HG03469 (cell line): ENCODE data around the gene CT45A9.
"Not testable (repeated sequence)": the region's sequence is repeated elsewhere in the genome, so short reads cannot be mapped to it uniquely, and the experiment has no call there.

Experiments
- ATAC-seq: cut with Tn5 transposase; IDR thresholded peaks from one replicate; pipeline ENCODE4 v1.9.1; 2021; ENCODE audit warnings: mild to moderate bottlenecking, moderate library complexity, moderate number of reproducible peaks; ENCODE audit not compliant: unreplicated experiment

The CT45A9 gene, protein sequence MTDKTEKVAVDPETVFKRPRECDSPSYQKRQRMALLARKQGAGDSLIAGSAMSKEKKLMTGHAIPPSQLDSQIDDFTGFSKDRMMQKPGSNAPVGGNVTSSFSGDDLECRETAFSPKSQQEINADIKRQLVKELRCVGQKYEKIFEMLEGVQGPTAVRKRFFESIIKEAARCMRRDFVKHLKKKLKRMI

DNA sequence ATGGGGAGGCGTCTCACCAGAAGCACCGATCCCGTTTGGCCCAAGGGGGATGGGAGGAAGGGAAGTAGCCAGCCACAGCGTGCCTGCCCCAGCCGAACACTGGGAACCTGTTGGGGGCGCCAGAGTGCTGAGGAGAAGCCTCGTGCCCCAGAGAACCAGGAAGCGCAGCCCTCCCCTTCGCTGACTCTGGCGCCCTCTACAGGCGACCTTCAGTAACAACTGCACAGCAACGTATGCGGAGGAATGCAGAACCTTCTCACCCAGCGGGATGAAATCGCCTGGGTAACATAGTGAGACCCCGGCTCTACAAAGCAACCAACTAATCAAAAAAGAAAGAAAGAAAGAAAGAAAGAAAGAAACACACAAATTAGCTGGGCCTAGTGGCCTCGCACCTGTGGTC is at the start of gene CT45A9:
CT45A9 (minus strand) TSS at position 101 of the 400 bp plus-strand sequence. CDS start 3,751 bp downstream, outside the sequence.
- not testable (repeated sequence) for ATAC-seq

DNA sequence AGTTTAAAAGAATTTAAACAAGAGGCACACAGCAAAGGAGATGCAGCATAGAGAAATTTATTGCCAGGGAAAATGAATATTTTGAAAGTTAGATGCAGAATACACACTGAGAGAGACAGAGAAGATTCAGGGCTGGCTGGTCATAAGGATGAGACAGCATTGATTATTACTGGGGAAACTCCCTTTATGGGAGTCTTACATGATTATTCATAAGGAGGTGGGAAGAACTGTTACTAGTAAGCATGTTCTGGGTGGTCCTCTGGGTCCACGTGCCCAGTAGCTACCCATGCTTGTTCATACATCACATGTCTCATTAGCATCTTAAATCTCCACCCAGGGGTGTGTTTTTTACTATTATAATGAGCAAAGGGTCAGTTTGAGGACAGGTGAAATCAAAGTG is 48.9 kb upstream of the CT45A9 start:
- ATAC-seq: not testable (repeated sequence)

DNA sequence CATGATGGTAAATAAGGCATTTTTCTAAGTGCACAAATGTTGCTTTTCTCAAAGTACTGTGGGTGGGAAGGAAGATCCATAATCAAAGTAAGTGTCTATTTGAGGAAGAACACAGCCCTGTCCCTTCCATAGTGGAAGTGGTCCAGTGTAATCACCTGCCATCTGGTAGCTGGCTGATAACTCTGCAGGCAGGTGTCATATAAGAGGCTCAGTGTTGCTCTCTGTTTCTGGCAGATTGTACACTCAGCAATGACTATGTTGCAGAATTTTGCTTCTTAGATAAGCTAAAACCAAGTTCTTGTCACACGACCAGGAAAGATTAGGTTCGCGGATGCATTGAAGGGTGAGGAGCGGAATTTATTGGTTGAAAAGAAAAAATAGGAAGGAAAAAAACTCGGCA is 42.8 kb upstream of the CT45A9 start:
- no peak for ATAC-seq

DNA sequence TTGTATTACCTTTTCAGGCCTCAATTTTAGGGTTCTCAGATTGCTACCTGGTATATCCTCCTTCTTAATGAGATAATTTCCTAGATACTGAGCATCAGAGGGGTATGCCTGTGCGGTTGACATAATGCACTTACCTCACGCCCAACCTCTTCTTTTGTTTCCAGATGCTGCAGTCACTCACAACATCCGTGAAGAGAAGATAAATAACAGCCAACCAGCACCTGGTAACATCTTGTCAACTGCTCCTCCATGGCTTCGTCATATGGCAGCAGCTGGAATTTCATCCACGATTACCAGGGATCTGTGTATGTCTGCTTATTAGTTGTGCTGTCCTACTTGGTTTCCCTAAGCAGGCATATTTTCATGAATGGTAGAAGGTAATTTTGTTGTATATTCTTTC is 38.6 kb upstream of the CT45A9 start:
- ATAC-seq: no peak

DNA sequence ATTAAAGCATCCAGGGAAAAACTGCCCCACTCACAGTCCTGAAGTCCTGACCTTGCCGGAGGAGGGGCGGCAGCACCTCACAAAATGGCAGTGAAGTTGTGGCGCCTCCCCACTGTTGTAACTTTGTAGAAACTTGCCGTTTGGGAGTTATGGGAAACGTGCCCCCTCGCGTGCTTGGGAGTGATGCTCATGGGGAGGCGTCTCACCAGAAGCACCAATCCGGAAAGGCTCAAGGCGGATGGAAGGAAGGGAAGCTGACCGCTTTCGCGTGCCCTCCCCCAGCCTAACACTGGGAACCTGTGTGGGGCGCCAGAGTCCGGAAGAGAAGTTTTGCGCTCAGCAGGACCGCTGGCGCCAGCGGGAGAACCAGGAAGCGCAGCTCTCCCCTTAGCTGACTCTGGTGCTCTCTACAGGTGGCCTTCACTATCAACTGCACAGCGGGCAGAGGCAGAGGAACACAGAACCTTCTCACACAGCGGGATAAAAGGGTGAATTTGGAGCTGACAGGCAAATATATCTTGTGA is 21.7 kb upstream of the CT45A9 start, which contains the start of the genes CT45A10 and SAGE1:
CT45A10 (minus strand) TSS at position 151 of the 524 bp plus-strand sequence. CDS start 8,100 bp downstream, outside the sequence.
SAGE1 (plus strand) TSS at position 423 of the 524 bp plus-strand sequence. CDS start 2,527 bp downstream, outside the sequence.
- ATAC-seq: no peak

DNA sequence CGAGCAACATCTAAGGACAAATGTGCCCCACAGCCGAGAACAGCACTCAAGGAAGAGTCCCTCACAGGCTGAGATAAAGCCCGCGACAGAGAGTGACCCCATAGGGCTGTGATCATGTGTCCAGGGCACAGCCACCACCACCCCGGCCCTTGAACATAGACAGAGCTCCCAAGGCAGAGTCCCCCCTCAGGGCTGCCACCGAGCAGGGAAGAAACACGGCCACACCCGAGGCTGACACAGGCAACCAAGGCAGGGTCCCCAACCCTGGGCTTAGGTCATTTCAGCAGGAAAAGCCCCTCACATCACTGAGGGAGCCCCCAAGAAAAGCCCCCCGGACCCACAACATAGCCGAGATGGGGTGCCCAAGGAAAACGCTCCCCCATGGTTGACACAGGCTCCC is 21.2 kb upstream of the CT45A9 start:
- no peak for ATAC-seq

DNA sequence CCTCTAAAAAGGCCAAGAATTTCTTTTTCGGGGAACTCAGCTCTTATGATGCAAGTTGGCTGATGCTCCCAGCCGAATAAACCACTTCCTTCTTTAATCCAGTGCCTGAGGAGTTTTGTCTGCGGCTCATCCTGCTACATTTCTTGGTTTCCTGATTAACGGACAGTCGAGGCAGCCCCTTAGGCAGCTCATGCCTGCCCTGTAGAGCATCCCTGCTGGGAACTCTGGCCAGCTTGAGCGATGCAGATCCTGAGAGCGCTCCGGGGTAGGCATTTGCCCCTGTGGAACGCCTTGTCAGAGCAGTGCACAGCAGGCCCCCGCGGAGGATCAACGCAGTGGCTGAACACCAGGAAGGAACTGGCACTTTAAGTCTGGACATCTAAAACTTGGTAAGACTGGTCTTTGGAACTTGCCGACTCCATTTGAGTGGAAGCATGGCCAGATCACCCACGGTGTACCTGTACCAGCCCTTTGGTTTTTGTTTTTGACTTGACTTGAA is 18.5 kb upstream of the CT45A9 start:
- no peak for ATAC-seq

DNA sequence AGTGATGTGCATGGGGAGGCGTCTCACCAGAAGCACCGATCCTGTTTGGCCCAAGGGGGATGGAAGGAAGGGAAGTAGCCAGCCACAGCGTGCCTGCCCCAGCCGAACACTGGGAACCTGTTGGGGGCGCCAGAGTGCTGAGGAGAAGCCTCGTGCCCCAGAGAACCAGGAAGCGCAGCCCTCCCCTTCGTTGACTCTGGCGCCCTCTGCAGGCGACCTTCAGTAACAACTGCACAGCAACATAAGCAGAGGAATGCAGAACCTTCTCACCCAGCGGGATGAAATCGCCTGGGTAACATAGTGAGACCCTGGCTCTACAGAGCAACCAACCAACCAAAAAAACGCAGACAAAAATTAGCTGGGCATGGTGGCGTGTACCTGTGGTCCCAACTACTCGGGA is 17.4 kb upstream of the CT45A9 start:
- not testable (repeated sequence) for ATAC-seq

DNA sequence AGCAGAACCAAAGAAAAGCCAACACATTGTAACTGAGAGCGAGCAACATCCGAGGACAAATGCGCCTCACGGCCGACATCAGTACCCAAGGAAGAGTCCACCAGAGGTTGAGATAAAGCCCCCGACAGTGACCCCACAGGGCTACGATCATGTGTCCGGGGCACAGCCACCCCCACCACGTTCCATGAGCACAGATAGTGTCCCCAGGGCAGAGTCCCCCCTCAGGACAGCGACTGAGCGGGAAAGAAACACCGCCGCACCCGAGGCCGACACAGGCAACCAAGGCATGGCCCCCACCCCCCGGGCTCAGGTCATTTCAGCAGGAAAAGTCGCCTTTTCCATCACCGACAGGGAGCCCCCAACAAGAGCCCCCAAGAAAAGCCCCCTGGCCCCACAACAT is 16.6 kb upstream of the CT45A9 start:
- ATAC-seq: not testable (repeated sequence)

DNA sequence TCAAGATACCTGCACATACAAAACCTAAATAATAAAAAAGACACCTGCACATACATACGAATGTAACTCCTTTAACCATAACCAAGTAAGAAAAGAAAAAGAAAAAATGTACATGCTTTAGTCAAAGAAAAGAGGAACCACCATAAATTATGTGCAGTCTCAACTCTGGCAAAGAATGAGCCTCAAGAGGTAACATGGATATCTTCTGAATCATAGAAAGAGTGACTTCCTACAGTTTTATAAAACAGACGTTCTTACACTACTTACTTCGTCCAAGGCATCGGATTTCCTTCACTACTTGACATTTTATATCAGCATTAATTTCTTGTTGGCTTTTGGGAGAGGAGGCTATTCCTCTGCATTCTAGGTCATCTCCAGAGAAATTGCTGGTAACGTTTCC is 11.1 kb upstream of the CT45A9 start:
- ATAC-seq: not testable (repeated sequence)

DNA sequence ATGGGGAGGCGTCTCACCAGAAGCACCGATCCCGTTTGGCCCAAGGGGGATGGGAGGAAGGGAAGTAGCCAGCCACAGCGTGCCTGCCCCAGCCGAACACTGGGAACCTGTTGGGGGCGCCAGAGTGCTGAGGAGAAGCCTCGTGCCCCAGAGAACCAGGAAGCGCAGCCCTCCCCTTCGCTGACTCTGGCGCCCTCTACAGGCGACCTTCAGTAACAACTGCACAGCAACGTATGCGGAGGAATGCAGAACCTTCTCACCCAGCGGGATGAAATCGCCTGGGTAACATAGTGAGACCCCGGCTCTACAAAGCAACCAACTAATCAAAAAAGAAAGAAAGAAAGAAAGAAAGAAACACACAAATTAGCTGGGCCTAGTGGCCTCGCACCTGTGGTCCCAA is 17.2 kb downstream of the CT45A9 start, which contains the start of gene CT45A8:
CT45A8 (minus strand) TSS at position 101 of the 400 bp plus-strand sequence. CDS start 3,755 bp downstream, outside the sequence.
- ATAC-seq: not testable (repeated sequence)

DNA sequence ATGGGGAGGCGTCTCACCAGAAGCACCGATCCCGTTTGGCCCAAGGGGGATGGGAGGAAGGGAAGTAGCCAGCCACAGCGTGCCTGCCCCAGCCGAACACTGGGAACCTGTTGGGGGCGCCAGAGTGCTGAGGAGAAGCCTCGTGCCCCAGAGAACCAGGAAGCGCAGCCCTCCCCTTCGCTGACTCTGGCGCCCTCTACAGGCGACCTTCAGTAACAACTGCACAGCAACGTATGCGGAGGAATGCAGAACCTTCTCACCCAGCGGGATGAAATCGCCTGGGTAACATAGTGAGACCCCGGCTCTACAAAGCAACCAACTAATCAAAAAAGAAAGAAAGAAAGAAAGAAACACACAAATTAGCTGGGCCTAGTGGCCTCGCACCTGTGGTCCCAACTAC is 34.4 kb downstream of the CT45A9 start, which contains the start of gene CT45A7:
CT45A7 (minus strand) TSS at position 101 of the 400 bp plus-strand sequence. CDS start 3,747 bp downstream, outside the sequence.
- ATAC-seq: not testable (repeated sequence)

DNA sequence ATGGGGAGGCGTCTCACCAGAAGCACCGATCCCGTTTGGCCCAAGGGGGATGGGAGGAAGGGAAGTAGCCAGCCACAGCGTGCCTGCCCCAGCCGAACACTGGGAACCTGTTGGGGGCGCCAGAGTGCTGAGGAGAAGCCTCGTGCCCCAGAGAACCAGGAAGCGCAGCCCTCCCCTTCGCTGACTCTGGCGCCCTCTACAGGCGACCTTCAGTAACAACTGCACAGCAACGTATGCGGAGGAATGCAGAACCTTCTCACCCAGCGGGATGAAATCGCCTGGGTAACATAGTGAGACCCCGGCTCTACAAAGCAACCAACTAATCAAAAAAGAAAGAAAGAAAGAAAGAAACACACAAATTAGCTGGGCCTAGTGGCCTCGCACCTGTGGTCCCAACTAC is 51.7 kb downstream of the CT45A9 start, which contains the start of gene CT45A2:
CT45A2 (minus strand) TSS at position 101 of the 400 bp plus-strand sequence. CDS start 3,747 bp downstream, outside the sequence.
- not testable (repeated sequence) for ATAC-seq
